Neural cell (in vitro differentiated cells): ENCODE data around the gene GAB1. TPM values are rescaled to one million over a fixed set of nuclear protein-coding genes. Genes with fewer than 3 reads are reported as not detected.

Experiments
- H2AFZ ChIP-seq: fragments of 200-600, 300-800 bp; sonication (generic), shearing (Covaris generic); 2 replicates; pipeline ENCODE4 v1.6.0; 2014; ENCODE audit warnings: low read depth, mild to moderate bottlenecking, antibody characterized with exemption, low read length, moderate library complexity
- H3F3A ChIP-seq: fragments of 200-600 bp; shearing (Covaris generic); 2 replicates; pipeline ENCODE4 v1.6.1; 2016; ENCODE audit warnings: mild to moderate bottlenecking, moderate library complexity, mixed read lengths, antibody characterized with exemption, low read length; ENCODE audit not compliant: insufficient read depth, poor library complexity, severe bottlenecking
- H3K27ac ChIP-seq: fragments of 200-600, 300-800 bp; sonication (generic), shearing (Covaris generic); 2 replicates; pipeline ENCODE4 v1.5.1; 2014; ENCODE audit warnings: mild to moderate bottlenecking, low read length, moderate library complexity
- H3K27me3 ChIP-seq: fragments of 300-800, 200-600 bp; sonication (generic), shearing (Covaris generic); 2 replicates; pipeline ENCODE4 v1.6.0; 2014; ENCODE audit warnings: mild to moderate bottlenecking, low read depth, low read length, moderate library complexity; ENCODE audit not compliant: insufficient read depth
- H3K36me3 ChIP-seq: fragments of 300-800, 200-600 bp; sonication (generic), shearing (Covaris generic); 2 replicates; pipeline ENCODE4 v1.5.1; 2014; ENCODE audit warnings: mild to moderate bottlenecking, antibody characterized with exemption, low read length, moderate library complexity; ENCODE audit not compliant: insufficient read depth
- H3K4me2 ChIP-seq: fragments of 300-800, 200-600 bp; sonication (generic), shearing (Covaris generic); 2 replicates; pipeline ENCODE4 v1.6.0; 2014; ENCODE audit warnings: mild to moderate bottlenecking, low read length
- H3K4me3 ChIP-seq: fragments of 300-800, 200-600 bp; sonication (generic), shearing (Covaris generic); 2 replicates; pipeline ENCODE4 v1.5.1; 2014; ENCODE audit warnings: mild to moderate bottlenecking, low read length, moderate library complexity
- H3K79me2 ChIP-seq: fragments of 200-600 bp; shearing (Covaris generic); replicated peaks from 2 replicates; pipeline ENCODE4 v1.6.0; 2014; ENCODE audit warnings: mild to moderate bottlenecking, low read length, moderate library complexity; ENCODE audit not compliant: insufficient read depth
- H3K9ac ChIP-seq: fragments of 300-800, 200-600 bp; sonication (generic), shearing (Covaris generic); 2 replicates; pipeline ENCODE4 v1.6.1; 2016; ENCODE audit warnings: mild to moderate bottlenecking, low read length, mixed read lengths
- H3K9me2 ChIP-seq: fragments of 200-600 bp; shearing (Covaris generic); 2 replicates; pipeline ENCODE4 v1.6.1; 2016; ENCODE audit warnings: mild to moderate bottlenecking, low read length, mixed read lengths; ENCODE audit not compliant: insufficient read depth
- H3K9me3 ChIP-seq: fragments of 200-600, 300-800 bp; sonication (generic), shearing (Covaris generic); 2 replicates; pipeline ENCODE4 v1.6.1; 2016; ENCODE audit warnings: mild to moderate bottlenecking, mixed run types, low read length, moderate library complexity, mixed read lengths
- H4K20me1 ChIP-seq: fragments of 200-600 bp; shearing (Covaris generic); 2 replicates; pipeline ENCODE4 v1.6.1; 2016; ENCODE audit warnings: mild to moderate bottlenecking, mixed run types; ENCODE audit not compliant: insufficient read depth
- CTCF ChIP-seq: fragments of 450-650 bp; IDR thresholded peaks from 2 replicates; pipeline ENCODE4 v1.5.1; 2014; ENCODE audit warnings: antibody characterized with exemption, mild to moderate bottlenecking, moderate library complexity; ENCODE audit not compliant: poor library complexity, severe bottlenecking
- EP300 ChIP-seq: fragments of 450-650 bp; conservative IDR thresholded peaks from 2 replicates; pipeline ENCODE4 v1.6.1; 2014; ENCODE audit warnings: antibody characterized with exemption, mild to moderate bottlenecking, moderate library complexity; ENCODE audit not compliant: poor library complexity, severe bottlenecking
- EZH2 ChIP-seq: fragments of 200-600, 300-800 bp; shearing (Covaris generic), sonication (generic); IDR thresholded peaks from 2 replicates; pipeline ENCODE4 v1.6.1; 2014; ENCODE audit warnings: antibody characterized with exemption, low read length, borderline replicate concordance, mild to moderate bottlenecking; ENCODE audit not compliant: insufficient read depth, poor library complexity, severe bottlenecking
- MXI1 ChIP-seq: fragments of 450-650 bp; conservative IDR thresholded peaks from 2 replicates; pipeline ENCODE4 v1.6.1; 2014; ENCODE audit warnings: antibody characterized with exemption, mild to moderate bottlenecking; ENCODE audit not compliant: poor library complexity, severe bottlenecking
- POLR2AphosphoS5 ChIP-seq: IDR thresholded peaks from 2 replicates; pipeline ENCODE4 v1.6.1; 2012
- RAD21 ChIP-seq: fragments of 450-650 bp; conservative IDR thresholded peaks from 2 replicates; pipeline ENCODE4 v1.6.1; 2014; ENCODE audit warnings: antibody characterized with exemption, mild to moderate bottlenecking, moderate library complexity
- SMC3 ChIP-seq: fragments of 450-650 bp; conservative IDR thresholded peaks from 2 replicates; pipeline ENCODE4 v1.6.1; 2014; ENCODE audit warnings: antibody characterized with exemption, mild to moderate bottlenecking, moderate library complexity; ENCODE audit not compliant: poor library complexity
- TAF1 ChIP-seq: IDR thresholded peaks from 2 replicates; pipeline ENCODE4 v1.6.1; 2012; ENCODE audit warnings: low read depth
- polyA plus RNA-seq: library from polyadenylated mRNA; depleted of rRNA; stranded (reverse); fragments of >200 nt; gene quantifications from 2 replicates; pipeline ENCODE4 v1.2.3, GENCODE V29; 2014
- TF ChIP-seq, protein P1 (sequence below): IDR thresholded peaks from 2 replicates; pipeline ENCODE4 v1.6.1; 2012; ENCODE audit warnings: borderline replicate concordance

Gene GAB1
- polyA plus RNA-seq, 1 donor from 2014 or later: 2.4 TPM

- Histone ChIP-seq H3K9me3 (no peaks in the 10 kb centered on the region), H2AFZ (no peak overlapping the region), H3K4me2 (no peak overlapping the region), H3K27ac (no peak overlapping the region), H3K27me3 (no peaks in the 10 kb centered on the region), H3K4me3 (no peak overlapping the region), H3F3A (no peaks in the 10 kb centered on the region), H4K20me1 (no peaks in the 10 kb centered on the region), H3K9me2 (no peaks in the 10 kb centered on the region), H3K9ac (no peak overlapping the region), H3K79me2 (no peaks in the 10 kb centered on the region), H3K36me3 (no peaks in the 10 kb centered on the region)
- no peak for TF ChIP-seq SMC3
- TF ChIP-seq CTCF: no peak
- TF ChIP-seq TAF1: no peak
- no peak for TF ChIP-seq EZH2
- TF ChIP-seq MXI1: no peak
- TF ChIP-seq POLR2AphosphoS5: no peak
- TF ChIP-seq RAD21: no peak
- TF ChIP-seq EP300: no peak
- TF ChIP-seq, protein P1, sequence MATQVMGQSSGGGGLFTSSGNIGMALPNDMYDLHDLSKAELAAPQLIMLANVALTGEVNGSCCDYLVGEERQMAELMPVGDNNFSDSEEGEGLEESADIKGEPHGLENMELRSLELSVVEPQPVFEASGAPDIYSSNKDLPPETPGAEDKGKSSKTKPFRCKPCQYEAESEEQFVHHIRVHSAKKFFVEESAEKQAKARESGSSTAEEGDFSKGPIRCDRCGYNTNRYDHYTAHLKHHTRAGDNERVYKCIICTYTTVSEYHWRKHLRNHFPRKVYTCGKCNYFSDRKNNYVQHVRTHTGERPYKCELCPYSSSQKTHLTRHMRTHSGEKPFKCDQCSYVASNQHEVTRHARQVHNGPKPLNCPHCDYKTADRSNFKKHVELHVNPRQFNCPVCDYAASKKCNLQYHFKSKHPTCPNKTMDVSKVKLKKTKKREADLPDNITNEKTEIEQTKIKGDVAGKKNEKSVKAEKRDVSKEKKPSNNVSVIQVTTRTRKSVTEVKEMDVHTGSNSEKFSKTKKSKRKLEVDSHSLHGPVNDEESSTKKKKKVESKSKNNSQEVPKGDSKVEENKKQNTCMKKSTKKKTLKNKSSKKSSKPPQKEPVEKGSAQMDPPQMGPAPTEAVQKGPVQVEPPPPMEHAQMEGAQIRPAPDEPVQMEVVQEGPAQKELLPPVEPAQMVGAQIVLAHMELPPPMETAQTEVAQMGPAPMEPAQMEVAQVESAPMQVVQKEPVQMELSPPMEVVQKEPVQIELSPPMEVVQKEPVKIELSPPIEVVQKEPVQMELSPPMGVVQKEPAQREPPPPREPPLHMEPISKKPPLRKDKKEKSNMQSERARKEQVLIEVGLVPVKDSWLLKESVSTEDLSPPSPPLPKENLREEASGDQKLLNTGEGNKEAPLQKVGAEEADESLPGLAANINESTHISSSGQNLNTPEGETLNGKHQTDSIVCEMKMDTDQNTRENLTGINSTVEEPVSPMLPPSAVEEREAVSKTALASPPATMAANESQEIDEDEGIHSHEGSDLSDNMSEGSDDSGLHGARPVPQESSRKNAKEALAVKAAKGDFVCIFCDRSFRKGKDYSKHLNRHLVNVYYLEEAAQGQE: no peak
Observed at GRCh38 chr4:143307531-143307930, 29.1 kb upstream of the GAB1 start.

DNA sequence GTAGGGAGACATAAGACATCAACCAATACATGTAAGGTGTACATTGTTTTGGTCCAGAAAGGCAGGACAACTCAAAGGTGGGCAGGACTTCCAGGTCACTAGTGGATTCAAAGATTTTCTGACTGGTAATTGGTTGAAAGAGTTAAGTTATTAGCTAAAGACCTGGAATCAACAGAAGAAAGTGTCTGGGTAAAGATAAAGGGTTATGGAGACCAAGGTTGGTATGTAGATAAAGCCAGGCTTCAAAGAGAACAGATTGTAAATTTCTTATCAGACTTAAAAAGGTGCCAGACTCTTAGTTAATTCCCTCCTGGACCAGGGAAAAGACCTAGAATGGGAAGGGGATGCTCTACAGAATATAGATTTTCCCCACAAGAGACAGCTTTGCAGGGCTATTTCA is 28.3 kb upstream of the GAB1 start:
- Histone ChIP-seq H2AFZ (no peak overlapping the region), H3K9me3 (no peaks in the 10 kb centered on the region), H3K9ac (no peak overlapping the region), H4K20me1 (no peaks in the 10 kb centered on the region), H3K4me3 (no peak overlapping the region), H3F3A (no peaks in the 10 kb centered on the region), H3K27me3 (no peaks in the 10 kb centered on the region), H3K4me2 (no peak overlapping the region), H3K36me3 (no peaks in the 10 kb centered on the region), H3K79me2 (no peaks in the 10 kb centered on the region), H3K9me2 (no peaks in the 10 kb centered on the region), H3K27ac (no peak overlapping the region)
- TF ChIP-seq CTCF (no peak), POLR2AphosphoS5 (no peak), EZH2 (no peak), SMC3 (no peak), EP300 (no peak), MXI1 (no peak), TAF1 (no peak), RAD21 (no peak)
